Measurements from ENCODE around the gene CHERP.

DNA sequence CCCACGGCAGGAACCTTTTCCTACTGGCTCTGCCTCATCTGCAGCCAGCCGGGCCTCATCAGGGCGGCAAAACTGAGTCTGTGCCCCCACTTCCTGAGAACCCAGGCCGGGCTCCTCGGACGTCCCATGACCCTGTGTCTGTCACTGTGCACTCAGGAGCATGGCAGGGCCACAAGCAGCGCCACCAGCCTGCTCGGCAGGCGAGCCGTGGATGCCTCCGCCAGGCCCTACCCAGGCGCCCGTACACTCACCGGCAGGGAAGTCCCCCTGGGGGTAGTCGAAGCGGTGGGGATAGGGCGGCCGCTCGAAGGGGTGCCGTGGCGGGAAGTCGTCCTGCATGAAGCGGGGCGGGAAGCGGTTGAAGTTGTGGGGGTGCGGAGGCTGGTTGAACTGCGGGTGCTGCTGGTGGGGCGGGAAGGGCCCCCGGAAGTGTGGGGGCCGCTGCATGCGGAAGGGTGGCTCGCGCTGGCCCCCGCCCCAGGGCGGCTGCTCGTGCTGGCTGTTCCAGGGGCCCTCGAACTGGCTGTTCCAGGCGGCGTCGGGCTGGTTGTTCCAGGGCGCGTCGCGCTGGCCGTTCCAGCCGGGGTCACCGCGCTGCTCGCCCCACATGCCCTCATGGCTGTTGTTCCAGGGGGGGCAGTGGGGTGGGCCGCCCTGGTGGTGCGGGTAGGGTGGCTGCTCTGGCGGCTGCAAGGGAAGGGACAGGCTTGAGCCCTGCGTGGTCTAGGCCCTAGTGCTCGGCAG lies 17.1 kb downstream of the CHERP start:
- TF ChIP-seq EZH2 (IDR thresholded peaks at IDR 0.05; ENCODE audit: low read length, unreplicated experiment) (no peak), EZH2phosphoT487 (IDR thresholded peaks at IDR 0.05; ENCODE audit: borderline replicate concordance, low read length) (no peak)
- TF ChIP-seq, protein P1, sequence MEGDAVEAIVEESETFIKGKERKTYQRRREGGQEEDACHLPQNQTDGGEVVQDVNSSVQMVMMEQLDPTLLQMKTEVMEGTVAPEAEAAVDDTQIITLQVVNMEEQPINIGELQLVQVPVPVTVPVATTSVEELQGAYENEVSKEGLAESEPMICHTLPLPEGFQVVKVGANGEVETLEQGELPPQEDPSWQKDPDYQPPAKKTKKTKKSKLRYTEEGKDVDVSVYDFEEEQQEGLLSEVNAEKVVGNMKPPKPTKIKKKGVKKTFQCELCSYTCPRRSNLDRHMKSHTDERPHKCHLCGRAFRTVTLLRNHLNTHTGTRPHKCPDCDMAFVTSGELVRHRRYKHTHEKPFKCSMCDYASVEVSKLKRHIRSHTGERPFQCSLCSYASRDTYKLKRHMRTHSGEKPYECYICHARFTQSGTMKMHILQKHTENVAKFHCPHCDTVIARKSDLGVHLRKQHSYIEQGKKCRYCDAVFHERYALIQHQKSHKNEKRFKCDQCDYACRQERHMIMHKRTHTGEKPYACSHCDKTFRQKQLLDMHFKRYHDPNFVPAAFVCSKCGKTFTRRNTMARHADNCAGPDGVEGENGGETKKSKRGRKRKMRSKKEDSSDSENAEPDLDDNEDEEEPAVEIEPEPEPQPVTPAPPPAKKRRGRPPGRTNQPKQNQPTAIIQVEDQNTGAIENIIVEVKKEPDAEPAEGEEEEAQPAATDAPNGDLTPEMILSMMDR (conservative IDR thresholded peaks at IDR 0.05; ENCODE audit: low read depth, low read length), result no peak

Measured in PC-3 (cell line).